PC-3 (cell line): ENCODE results near the gene SLC25A19. TPM values are rescaled to one million over a fixed set of nuclear protein-coding genes. Genes with fewer than 3 reads are reported as not detected.
"Not testable (repeated sequence)": the region's sequence is repeated elsewhere in the genome, so short reads cannot be mapped to it uniquely, and the experiment has no call there.

Experiments
- ATAC-seq: fragments of 200-7000 bp; cut with Tn5 transposase; 2 replicates; pipeline ENCODE4 v1.9.1; 2020; ENCODE audit warnings: mild to moderate bottlenecking, moderate library complexity
- BruUV-seq: library from RNA; stranded (reverse); fragments of 400-500 nt; replicated peaks from 2 replicates; lab custom pipeline; 2021; lab: Mats Ljungman, UMichigan
- CTCF ChIA-PET: fragments of 300-600 bp; sonication (Branson Sonifier 250); formaldehyde crosslinking; loops from one replicate; lab custom pipeline; 2022; ENCODE audit warnings: antibody characterized with exemption; lab: Charles Lee
- POLR2A ChIA-PET: fragments of 300-600 bp; sonication (Branson Sonifier 250); formaldehyde crosslinking; loops from one replicate; lab custom pipeline; 2022; ENCODE audit warnings: antibody characterized with exemption; ENCODE audit not compliant: unreplicated experiment; lab: Charles Lee
- DNase-seq: peaks from one replicate; pipeline ENCODE4 v3.0.0-alpha.2; 2015
- H2AFZ ChIP-seq: fragments of 300-600 bp; sonication (generic); 2 replicates; pipeline ENCODE4 v1.6.0; 2016; ENCODE audit warnings: antibody characterized with exemption, low read length
- H3F3A ChIP-seq: fragments of 300-600 bp; sonication (generic); one replicate; pipeline ENCODE4 v1.6.0; 2017; ENCODE audit warnings: antibody characterized with exemption, low read length, control low read depth, mild to moderate bottlenecking; ENCODE audit not compliant: unreplicated experiment
- H3K27ac ChIP-seq: fragments of 300-600 bp; sonication (generic); 2 replicates; pipeline ENCODE4 v1.5.1; 2016; ENCODE audit warnings: mild to moderate bottlenecking, low read length
- H3K27me3 ChIP-seq: fragments of 300-600 bp; sonication (generic); 2 replicates; pipeline ENCODE4 v1.6.1; 2016; ENCODE audit warnings: low read length, mixed read lengths
- H3K36me3 ChIP-seq: fragments of 300-600 bp; sonication (generic); 2 replicates; pipeline ENCODE4 v1.6.1; 2016; ENCODE audit warnings: low read depth, mixed run types, low read length, mixed read lengths
- H3K4me1 ChIP-seq: fragments of 300-600 bp; sonication (generic); 2 replicates; pipeline ENCODE4 v1.5.1; 2016; ENCODE audit warnings: low read length; ENCODE audit not compliant: insufficient read depth
- H3K4me2 ChIP-seq: fragments of 300-600 bp; sonication (generic); 2 replicates; pipeline ENCODE4 v1.6.0; 2016; ENCODE audit warnings: low read length
- H3K4me3 ChIP-seq: fragments of 300-600 bp; sonication (generic); 2 replicates; pipeline ENCODE4 v1.5.1; 2016; ENCODE audit warnings: mild to moderate bottlenecking, low read length, mixed read lengths
- H3K79me2 ChIP-seq: fragments of 300-600 bp; sonication (generic); 2 replicates; pipeline ENCODE4 v1.6.1; 2017; ENCODE audit warnings: low read length, mixed read lengths
- H3K9ac ChIP-seq: fragments of 300-600 bp; sonication (generic); 2 replicates; pipeline ENCODE4 v1.6.0; 2016; ENCODE audit warnings: mild to moderate bottlenecking, low read length
- H3K9me2 ChIP-seq: fragments of 300-600 bp; sonication (generic); replicated peaks from 2 replicates; pipeline ENCODE4 v1.6.1; 2016; ENCODE audit warnings: mixed run types, low read length, mixed read lengths
- H3K9me3 ChIP-seq: fragments of 300-600 bp; sonication (generic); 2 replicates; pipeline ENCODE4 v1.6.1; 2016; ENCODE audit warnings: low read length, mixed read lengths
- H4K20me1 ChIP-seq: fragments of 300-600 bp; sonication (generic); 2 replicates; pipeline ENCODE4 v1.6.1; 2016; ENCODE audit warnings: low read length, mixed read lengths
- CTCF ChIP-seq: fragments of 300-600 bp; sonication (generic); conservative IDR thresholded peaks from 2 replicates; pipeline ENCODE4 v1.5.1; 2017; ENCODE audit warnings: antibody characterized with exemption, low read depth, mild to moderate bottlenecking, low read length
- EZH2 ChIP-seq: fragments of 300-600 bp; sonication (generic); IDR thresholded peaks from one replicate; pipeline ENCODE4 v1.6.1; 2017; ENCODE audit warnings: antibody characterized with exemption, mild to moderate bottlenecking, low read length; ENCODE audit not compliant: unreplicated experiment
- EZH2phosphoT487 ChIP-seq: fragments of 300-600 bp; sonication (generic); IDR thresholded peaks from 2 replicates; pipeline ENCODE4 v1.6.1; 2018; ENCODE audit warnings: mild to moderate bottlenecking, antibody characterized with exemption, low read length, borderline replicate concordance
- intact Hi-C: fragments of 100-400 bp; cut with micrococcal nuclease; formaldehyde crosslinking; loops from 2 replicates; pipeline ENCODE4 v1.9.0; 2023
- total RNA-seq: library from RNA; depleted of rRNA; stranded (reverse); fragments of >200 nt; gene quantifications from 2 replicates; pipeline ENCODE4 v1.2.3, GENCODE V29; 2014

The SLC25A19 gene
- total RNA-seq, 1 experiment from 2014 or later, result 75.0 TPM

- H3K27ac ChIP-seq, result peak within 1 kb of the TSS; percentile 88
- H3K4me1 ChIP-seq, result peaks cover 21% of the 10 kb centered on the region
- H3F3A ChIP-seq, result no peaks in the 10 kb centered on the region
- no peaks in the 10 kb centered on the region for H3K27me3 ChIP-seq
- H3K79me2 ChIP-seq, result peaks cover 63% of the 10 kb centered on the region
- H3K9ac ChIP-seq, result peak within 1 kb of the TSS; percentile 98
- DNase-seq (peak; percentile 97), ATAC-seq (peak; percentile 95)
- ChIA-PET POLR2A (interaction anchor here (0.6 to 2.3 kb wide), 6 partner anchors 9 to 70 kb away, joined by 3 to 25 read pairs (median 3); partner anchors contain the start of genes MIF4GD and SLC25A19), CTCF (interaction anchor here (0.5 to 4.4 kb wide), 6 partner anchors 8 to 90 kb away, joined by 3 to 27 read pairs (median 3); partner anchors contain the start of genes MIF4GD and SLC25A19)
- peak within 1 kb of the TSS; percentile 95 for H3K4me2 ChIP-seq
- no peaks in the 10 kb centered on the region for H3K9me2 ChIP-seq
- H4K20me1 ChIP-seq, result no peaks in the 10 kb centered on the region
- TF ChIP-seq EZH2phosphoT487 (no peak), CTCF (no peak), EZH2 (no peak)
- intact Hi-C loops, result loop anchor here (1.0 kb wide), 1 partner anchor 9 kb away; no protein-coding TSS in a partner anchor
- peak within 1 kb of the TSS; percentile 96 for H3K4me3 ChIP-seq
- no TSS peak for BruUV-seq
- H2AFZ ChIP-seq, result peak within 1 kb of the TSS; percentile 83
- H3K9me3 ChIP-seq, result no peaks in the 10 kb centered on the region
- H3K36me3 ChIP-seq, result peaks cover 19% of the 10 kb centered on the region
These were observed 27.7 kb downstream of the SLC25A19 start, which contains the start of the genes GGA3 and MRPS7 for GRCh38 chr17:75261336-75262111. GGA3 (minus strand) TSS chr17:75261606; CDS start chr17:75261587, 19 bp downstream. MRPS7 (plus strand) TSS chr17:75261879; CDS start chr17:75261901, 22 bp downstream.

- H3K79me2 ChIP-seq, result peaks cover 68% of the 10 kb centered on the region
- peak overlapping the region; percentile 96 for H3K4me3 ChIP-seq
- CTCF ChIA-PET, result interaction anchor here (0.5 to 4.4 kb wide), 4 partner anchors 10 to 89 kb away, joined by 3 to 27 read pairs (median 3); partner anchors contain the start of gene MIF4GD
- no peaks in the 10 kb centered on the region for H3K9me2 ChIP-seq
- peaks cover 12% of the 10 kb centered on the region; the same call in 1 of the 2 replicates for H3K36me3 ChIP-seq
- TF ChIP-seq CTCF, result peak; percentile 19; the same call in 1 of the 2 replicates
- TF ChIP-seq EZH2, result no peak
- H3K27ac ChIP-seq, result peak overlapping the region; percentile 88
- no peaks in the 10 kb centered on the region for H3F3A ChIP-seq
- H3K4me2 ChIP-seq, result peak overlapping the region; percentile 95
- ATAC-seq (peak; percentile 11; the same call in 1 of the 2 replicates), DNase-seq (peak; percentile 20)
- H3K9me3 ChIP-seq, result no peaks in the 10 kb centered on the region
- peak overlapping the region; percentile 98 for H3K9ac ChIP-seq
- H4K20me1 ChIP-seq, result no peaks in the 10 kb centered on the region
- H3K27me3 ChIP-seq, result no peaks in the 10 kb centered on the region
- POLR2A ChIA-PET, result interaction anchor here (0.6 to 2.3 kb wide), 3 partner anchors 10 to 71 kb away, joined by 3 to 25 read pairs (median 3); partner anchors contain the start of genes MIF4GD and SLC25A19
- BruUV-seq, result TSS peak; percentile 66
- intact Hi-C loops, result loop anchor here (1.0 kb wide), 1 partner anchor 10 kb away; no protein-coding TSS in a partner anchor
- H2AFZ ChIP-seq, result peak overlapping the region; percentile 83
- H3K4me1 ChIP-seq, result peaks cover 21% of the 10 kb centered on the region
These were observed 28.4 kb downstream of the SLC25A19 start for GRCh38 chr17:75260641-75261335.

GRCh38 chr17:75257228-75257627, 32.0 kb downstream of the SLC25A19 start:
- BruUV-seq, H3K9ac ChIP-seq, H2AFZ ChIP-seq, ATAC-seq, intact Hi-C loops, H3K27me3 ChIP-seq, CTCF ChIA-PET, H3K9me2 ChIP-seq, DNase-seq, H3F3A ChIP-seq, H3K4me2 ChIP-seq, H3K36me3 ChIP-seq, H3K4me3 ChIP-seq, H3K27ac ChIP-seq, H4K20me1 ChIP-seq, H3K9me3 ChIP-seq, POLR2A ChIA-PET: not testable (repeated sequence)
- Histone ChIP-seq H3K4me1 (peaks cover 14% of the 10 kb centered on the region; the same call in 1 of the 2 replicates), H3K79me2 (peaks cover 58% of the 10 kb centered on the region)

GRCh38 chr17:75255954-75256698, 33.1 kb downstream of the SLC25A19 start:
- CTCF ChIA-PET, H3K36me3 ChIP-seq, H3K9ac ChIP-seq, H3K9me2 ChIP-seq, BruUV-seq, POLR2A ChIA-PET, H3K9me3 ChIP-seq, DNase-seq, H4K20me1 ChIP-seq, H3F3A ChIP-seq, H2AFZ ChIP-seq, H3K27ac ChIP-seq, H3K4me2 ChIP-seq, ATAC-seq, intact Hi-C loops, H3K27me3 ChIP-seq, H3K4me3 ChIP-seq: not testable (repeated sequence)
- H3K4me1 ChIP-seq, result peaks cover 14% of the 10 kb centered on the region; the same call in 1 of the 2 replicates
- H3K79me2 ChIP-seq, result peaks cover 62% of the 10 kb centered on the region
